Stimulated activated naive CD4-positive, alpha-beta T cell (primary cell): Measurements from ENCODE around the gene ZBTB17.
"Not testable (repeated sequence)": the region's sequence is repeated elsewhere in the genome, so short reads cannot be mapped to it uniquely, and the experiment has no call there.

Experiments used
- DNase-seq, 6 experiments: peaks; one replicate each; lab custom pipeline; 2025; lab: John Stamatoyannopoulos, UW

ZBTB17 gene

DNA sequence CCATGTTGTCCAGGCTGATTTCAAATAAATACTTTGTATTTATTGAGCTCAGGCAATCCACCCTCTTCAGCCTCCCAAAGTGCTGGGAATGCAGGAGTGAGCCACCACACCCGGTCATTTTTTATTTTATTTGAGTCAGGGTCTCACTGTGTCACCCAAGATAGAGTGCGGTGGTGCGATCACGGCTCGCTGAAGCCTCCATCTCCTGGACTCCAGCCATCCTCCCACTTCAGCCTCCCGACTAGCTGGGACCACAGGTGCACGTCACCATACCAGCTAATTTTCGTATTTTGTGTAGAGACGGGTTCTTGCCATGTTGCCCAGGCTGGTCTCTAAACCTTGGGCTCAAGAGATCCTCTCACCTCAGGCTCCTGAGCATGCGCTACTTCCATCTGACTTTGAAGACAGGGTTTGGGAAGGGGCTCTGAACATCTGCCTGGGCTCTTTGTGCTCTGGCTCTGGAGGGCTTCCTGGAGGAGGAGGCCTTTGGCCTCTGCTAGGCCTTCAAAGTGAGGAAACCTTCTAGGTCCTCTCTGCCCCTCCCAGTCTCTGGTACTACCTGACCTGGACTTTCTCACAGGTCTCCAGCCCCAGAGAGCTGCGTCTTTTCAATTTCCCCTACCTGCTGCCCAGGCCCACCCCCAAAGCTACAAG lies 36.2 kb upstream of the ZBTB17 start:
- DNase-seq, result no peak

DNA sequence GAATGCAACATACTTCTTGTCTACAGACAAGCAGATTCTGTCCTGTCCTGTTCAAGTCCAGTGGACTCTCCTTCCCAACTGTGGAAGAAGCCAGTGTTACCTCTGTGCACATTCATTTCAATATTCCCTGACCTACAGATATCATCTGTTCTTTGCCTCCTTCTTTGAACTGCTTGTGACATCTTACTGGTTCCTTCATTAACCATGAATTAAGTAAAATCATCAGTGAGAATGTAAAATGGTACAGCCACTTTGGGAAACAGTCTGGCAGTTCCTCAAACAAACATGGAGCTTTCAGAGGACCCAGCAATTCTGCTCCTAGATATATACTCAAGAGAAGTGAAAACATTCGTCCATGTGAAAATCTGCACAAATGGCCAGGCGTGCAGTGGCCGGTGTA lies 34.9 kb upstream of the ZBTB17 start:
- DNase-seq, result no peak

DNA sequence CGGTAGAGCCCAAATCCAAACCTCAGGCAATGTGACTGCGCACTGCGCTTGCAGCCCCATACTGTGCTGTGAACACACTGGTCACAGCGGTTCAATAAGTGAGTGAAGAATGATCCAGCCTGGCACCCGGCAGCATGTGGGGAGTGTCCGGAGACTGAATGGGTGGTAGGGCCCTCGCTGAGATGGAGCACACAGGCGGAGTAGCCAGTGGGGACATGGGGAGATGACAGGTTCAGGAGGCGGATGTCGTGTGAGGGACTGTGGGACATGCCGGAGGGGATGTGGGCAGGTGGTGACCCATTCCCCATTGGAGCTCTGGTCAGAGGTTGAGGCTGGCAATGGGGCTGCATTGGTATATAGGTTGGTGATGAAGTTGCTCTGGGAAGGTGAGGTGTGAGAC lies 33.8 kb upstream of the ZBTB17 start:
- no peak for DNase-seq

DNA sequence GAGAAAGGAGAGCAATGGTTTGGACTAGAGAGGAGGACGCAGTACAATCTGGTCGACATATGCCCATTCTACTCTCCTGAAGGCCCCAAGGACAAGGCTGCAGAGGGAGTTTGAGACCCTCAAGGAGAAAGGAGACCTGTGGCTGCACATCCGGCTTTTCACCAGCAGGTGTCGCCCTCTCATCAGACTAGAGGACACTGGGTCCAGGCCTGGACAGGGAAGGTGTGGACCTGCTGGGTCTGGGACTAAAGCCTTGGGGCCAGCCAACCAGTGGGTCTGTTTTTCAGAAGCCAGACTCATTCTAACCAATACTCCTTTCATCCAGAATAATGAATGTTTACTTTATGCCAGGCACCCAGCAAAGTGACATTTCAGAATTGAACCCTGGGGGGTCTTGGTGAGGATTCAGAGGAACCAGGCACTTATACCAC lies 33.1 kb upstream of the ZBTB17 start:
- peak; percentile 10 to 75 (median 60) for DNase-seq

DNA sequence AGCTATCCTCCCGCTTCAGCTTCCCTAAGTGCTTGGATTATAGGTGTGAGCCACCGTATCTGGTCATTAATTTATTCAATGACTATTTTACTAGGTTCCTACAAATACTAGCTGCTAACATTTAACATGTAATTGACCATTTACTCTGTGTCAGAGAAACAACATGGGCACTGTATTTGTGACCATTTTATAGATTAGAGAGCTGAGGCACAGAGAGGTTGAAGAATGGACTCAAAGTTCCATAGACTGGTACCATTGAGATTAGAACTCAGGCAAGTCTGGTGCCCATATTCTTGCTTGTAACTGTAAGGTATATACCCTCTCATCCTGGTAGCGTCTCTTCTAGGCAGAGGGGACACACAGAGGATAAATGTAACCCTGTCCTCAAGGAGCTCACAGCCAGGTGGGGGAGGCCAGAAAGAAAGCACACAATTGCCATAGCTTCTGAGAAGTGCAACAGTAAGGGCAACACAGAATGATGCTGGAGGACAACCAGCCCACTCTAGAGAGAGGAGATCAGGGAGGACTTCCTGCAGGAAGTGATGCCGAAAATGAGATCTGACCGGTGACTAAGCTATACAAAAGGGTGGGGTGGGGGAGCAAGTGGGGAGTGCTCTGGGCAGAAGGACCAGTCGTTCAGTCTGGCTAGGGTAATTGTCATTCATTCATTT lies 31.9 kb upstream of the ZBTB17 start:
- DNase-seq, result no peak

DNA sequence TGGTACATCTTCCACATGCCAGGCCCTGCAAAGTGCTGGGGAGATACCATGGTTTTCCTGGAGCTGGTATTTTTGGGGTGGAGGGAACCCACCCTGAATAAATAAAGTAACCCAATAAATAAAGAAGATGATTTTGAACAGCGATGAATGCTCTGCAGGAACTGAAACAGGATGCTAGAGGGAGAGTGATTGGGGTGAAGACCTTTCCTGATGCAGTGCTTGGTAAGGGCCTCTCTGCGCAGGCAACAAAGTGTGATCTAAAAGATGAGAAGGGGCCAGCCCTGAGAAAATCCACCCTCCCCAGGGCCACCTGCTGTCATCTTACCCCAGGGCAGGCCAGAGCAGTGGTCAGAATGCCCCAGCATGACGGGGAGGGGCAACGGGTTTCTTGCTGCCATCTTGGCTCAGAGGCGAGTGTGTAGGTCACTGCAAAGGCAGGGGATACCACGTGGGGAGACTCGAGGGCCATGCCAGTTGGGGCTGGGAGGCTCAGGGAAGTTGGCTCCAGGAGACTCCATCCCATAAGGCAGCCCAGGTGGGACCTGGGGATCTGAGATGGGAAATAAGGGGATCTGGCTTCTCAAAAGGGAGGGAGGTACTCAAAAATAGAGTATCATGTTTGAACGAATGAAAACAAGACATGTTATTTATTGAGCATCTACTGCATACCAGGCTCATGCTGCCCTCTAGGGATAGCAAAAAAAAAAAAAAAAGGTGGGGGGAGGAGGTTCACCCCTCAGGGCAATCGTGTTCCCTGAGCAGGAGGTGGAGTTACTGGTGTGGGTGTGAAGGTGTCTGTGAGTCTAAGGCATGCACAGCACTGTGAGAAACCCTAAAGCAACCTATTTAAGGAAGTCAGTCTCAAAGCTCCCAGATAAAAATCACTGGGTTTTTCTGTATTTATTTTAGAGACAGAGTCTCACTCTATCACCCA lies 30.9 kb upstream of the ZBTB17 start:
- no peak for DNase-seq

DNA sequence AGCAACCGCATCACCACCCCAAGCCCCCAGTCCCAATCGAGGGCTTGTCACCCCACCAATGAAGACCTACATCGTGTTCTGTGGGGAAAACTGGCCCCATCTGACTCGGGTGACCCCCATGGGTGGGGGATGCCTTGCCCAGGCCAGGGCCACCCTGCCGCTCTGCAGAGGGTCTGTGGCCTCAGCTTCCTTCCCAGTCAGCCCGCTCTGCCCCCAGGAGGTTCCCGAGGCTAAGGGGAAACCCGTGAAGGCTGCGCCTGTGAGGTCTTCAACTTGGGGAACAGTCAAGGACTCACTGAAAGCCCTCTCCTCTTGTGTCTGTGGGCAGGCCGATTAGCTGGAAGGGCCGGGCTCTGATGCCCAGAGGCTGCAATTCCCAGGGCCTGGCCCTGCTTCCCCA lies 30.1 kb upstream of the ZBTB17 start:
- DNase-seq, result no peak

DNA sequence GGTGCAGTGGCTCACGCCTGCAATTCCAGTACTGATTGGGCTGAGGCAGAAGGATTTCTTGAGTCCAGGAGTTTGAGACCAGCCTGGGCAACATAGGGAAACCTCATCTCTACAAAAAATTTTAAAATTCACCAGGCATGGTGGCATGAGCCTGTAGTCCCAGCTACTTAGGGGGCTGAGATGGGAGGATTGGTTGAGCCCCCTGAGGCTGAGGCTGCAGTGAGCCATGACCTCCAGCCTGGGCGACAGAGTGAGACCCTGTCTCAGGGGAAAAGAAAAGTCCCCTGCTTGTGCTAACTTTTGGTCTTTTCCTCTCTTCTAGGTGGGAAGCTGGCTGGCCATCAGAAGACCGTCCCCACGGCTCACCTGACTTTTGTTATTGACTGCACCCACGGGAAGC lies 29.7 kb upstream of the ZBTB17 start:
- no peak for DNase-seq

DNA sequence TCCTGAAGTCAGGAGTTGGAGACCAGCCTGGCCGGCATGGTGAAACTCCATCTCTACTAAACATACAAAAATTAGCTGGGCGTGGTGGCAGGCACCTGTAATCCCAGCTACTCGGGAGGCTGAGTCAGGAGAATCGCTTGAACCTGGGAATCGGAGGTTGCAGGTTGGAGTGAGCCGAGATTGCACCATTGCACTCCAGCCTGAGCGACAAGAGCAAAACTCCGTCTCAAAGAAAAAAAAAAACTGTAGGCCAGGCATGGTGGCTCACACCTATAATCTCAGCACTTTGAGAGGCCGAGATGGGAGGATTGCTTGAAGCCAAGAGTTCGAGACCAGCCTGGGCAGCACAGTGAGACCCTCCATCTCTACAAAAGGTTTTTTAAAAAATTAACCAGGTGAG lies 25.4 kb upstream of the ZBTB17 start:
- not testable (repeated sequence) for DNase-seq

DNA sequence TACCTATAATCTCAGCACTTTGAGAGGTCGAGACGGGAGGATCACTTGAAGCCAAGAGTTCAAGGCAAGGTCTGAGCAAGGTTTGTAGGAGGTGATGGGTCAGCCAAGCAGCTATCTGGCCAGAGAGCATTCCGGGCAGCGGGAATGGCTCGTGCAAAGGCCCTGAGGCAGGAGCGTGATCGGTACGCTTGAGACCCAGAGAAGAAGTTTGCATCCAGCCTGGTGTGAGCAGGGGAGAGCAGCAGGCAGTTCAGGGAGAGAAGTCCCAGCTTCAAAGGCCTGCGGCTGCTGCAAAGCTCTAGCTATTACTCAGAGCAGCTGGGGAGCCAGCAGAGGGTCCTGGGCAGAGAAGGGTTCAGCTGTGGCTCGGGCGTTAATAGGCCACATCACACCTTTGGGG lies 23.0 kb upstream of the ZBTB17 start:
- DNase-seq, result no peak

DNA sequence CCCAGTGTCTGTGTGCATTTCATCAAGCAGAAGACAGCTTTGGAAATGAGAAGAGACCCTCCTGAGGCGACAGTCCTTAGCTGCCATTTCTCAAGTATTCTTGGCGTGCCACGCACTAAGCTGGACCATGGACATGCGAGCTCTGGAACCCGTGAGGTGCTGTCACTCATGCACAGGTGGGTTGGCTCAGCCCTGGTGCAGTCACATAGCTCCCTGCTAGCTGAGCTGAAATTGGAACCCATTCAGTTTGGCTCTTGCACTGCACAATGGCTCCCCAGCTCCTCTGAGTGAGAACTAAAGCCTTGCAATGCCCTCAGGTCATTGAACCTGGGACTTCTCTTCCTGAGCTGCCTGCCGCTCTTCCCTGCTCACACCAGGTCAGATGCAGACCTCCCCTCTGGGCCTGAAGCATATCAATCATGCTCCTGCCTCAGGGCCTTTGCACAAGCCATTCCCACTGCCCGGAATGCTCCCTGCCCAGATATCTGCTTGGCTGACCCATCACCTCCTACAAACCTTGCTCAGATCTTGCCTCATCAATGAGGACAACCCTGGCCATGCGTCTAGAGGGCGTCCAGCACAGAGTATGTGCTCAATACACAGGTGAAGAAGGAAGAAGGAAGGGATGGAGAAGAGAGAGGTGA lies 21.9 kb upstream of the ZBTB17 start:
- no peak for DNase-seq

DNA sequence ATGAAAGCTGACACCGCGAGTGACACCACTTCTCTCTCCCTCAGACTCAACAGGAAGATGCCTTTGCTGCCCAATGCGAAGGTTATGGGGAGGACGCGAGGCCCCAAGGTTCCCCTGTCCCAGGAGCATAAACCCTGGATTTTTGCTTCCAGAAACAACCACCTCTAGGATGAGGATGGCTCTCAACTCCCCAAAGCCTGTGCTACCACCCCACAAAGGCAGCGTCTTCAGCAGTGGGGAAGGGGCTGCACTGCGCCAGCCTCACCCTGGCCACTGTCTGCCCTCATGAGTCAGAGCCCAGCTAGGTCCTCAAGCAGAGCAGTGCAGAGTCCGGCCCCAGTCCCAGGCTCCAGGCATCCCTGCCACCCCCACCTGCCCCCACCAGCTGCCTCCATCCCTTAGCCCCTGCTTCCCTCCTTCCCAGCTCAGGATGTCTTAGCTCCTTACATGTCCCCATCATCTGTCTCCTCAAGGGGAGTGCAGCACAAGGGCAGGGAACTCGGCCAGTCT lies 21.2 kb upstream of the ZBTB17 start:
- DNase-seq, result no peak

DNA sequence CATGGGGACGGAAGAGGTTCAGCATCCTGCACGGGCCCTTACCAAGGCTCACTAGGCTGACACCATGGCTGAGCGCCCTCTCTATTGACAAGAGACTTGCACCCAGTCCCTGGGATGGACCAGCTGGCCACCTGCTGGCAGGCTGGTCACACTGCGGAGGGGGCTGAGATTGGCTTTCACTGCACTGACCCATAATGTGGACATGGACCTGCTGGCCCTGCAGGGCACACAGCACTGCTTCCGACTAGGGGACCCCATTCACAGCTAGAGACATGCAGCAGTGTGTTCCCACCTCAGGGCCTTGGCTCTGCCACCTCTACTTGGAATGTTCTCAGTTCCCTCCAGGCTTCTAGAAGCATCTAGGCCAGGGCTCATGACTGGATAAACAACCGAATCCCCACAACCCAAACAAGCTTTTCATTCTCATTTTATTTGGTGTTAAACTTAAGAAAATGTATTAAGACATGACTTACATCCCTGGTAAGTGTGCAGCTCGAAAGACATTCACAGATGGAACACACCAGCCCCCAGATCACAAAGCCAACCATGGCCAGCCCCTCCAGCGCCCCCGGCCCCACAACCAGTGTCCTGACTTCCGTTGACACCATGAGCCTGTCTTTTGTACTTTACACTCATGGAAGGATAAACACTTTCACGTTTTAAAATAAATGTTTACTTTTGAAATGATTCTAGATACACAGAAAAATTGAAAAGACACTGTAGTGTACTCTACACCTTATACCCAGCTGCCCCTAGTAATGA lies 18.9 kb upstream of the ZBTB17 start:
- DNase-seq, result peak in 3 of 6 experiments; percentile 9 to 23 (median 10)

DNA sequence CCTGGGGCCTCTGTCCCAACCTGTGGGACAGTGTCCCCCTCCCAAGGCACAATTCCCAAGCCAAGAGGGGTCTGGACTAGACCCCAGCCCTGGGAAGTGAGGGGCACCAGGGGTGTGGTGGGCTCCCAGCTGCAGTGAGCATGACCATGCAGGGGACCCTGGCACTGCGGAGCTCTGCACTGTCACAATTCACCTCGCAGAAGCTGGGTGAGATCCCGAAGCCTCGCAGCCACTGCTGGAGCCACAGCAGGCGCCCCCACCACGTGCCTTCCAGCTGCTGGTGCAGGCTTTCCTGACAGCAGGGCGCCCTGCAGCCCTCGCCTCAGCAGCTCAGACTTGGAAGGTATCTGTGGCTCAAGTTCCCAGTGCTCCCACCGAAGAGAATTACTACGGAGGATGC lies 18.2 kb upstream of the ZBTB17 start:
- DNase-seq, result no peak

DNA sequence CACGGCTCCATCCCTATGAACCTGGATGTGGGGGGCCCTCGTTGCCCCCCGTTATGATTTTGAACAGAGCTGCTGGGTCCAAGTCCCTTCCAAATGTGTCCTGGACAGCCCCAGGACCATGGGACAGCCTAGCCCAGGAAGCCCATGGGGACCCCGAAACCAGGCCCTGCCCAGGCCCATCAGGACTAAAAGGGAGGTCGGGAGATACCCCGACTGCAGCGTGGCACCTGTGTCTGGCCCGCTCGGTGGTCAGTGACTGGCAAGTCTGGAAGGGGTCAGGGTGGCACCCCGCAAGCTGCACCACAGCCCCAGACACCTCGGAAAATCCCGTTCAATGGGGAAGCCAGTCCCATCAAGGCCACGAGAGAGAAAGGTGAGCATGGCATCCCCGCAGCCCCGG lies 17.8 kb upstream of the ZBTB17 start:
- DNase-seq, result no peak

DNA sequence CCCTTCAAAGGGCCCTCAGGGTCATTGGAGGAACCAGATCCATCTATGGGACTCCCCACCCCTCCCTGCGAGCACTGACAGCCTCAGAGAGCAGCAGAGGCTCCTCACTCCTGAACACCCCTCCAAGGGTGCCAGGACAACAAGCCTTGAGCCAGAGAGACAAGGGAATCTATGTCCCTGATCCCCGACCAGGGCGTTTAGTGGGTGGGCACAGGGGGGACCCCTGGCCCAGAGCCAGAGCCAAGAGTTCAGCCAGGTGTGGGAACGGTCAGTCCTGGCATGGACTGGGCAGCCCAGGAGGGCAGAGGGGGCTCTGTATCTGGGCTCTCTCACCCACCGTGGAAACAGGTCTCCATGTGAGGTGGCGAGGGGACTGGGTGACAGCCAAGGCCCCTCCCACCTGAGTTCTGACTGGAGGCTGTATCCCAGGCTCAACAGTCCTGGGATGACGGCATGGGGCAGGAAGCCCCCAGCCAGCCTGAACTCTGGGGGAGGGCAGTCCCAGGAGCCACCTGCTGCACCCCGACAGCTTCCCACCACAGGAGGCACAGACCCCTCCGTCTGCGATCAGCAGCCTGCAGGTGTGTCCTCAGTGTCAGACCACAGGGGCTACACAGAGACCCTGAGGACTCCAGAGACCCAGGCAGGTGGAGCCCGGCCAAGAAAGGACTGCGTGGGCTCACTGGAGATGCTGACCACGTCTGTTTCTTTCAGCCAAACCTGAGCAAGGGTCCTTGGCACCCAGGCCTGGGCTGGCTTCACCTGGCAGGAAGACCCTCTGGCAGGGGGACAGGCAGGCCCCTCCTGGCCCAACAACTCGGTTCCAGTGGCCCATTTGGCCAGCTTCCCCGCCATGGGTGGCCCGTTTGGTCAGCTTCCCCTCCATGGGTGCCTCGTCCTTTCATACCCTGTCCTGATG lies 16.9 kb upstream of the ZBTB17 start:
- no peak for DNase-seq

DNA sequence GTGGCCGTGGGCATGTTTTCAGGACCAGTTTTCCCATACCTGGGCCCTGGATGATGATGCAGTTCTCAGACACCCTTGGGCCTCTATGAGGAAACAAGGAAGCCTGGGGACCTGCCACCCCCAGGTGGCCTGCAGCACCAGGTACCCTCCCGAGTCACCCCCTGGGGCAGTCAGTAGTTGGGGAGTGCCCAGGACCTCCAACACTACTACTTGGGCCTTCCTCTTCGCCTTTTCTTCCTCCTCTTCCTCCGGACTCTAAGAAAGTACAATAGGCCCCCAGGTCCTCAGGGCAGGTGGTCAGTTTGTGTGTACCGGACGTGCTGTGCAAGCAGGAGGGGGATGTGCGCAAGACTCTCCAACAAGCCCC lies 16.3 kb upstream of the ZBTB17 start:
- no peak for DNase-seq

DNA sequence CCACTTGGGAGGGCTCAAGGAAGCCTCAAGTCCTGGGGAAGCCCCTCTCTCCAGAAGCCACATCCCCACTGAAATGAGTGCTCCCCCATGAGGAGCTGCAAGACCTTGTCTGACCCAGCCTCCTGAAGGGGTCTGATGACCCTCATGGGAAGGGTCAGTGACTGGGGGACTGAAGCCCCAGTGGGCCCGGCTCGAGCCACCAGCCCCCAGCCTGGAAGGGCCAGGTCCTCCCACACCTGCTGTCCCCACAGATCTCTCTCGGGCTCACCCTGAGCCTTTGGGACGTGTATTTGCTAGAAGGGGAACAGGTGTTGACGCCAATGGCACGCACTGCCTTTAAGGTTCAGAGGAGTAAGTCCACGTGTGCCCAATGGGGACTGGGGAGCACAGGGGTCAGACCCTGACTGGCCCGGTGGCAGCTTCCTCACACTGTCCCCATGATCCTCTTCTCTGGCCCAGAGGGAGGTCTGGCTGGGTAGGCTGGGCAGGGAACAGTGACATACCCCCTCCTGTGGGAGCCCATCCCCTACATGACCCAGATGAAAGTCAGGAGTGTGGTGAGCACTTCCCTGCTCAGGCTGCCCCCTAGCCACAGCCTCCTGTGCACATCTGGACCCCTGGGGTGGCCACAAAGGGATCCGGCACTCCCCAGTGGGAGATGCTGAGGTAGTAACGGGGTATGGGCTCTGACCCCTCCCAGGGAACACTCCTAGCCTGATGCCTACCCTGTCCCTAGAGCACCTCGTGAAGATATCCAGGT lies 15.7 kb upstream of the ZBTB17 start:
- no peak for DNase-seq

DNA sequence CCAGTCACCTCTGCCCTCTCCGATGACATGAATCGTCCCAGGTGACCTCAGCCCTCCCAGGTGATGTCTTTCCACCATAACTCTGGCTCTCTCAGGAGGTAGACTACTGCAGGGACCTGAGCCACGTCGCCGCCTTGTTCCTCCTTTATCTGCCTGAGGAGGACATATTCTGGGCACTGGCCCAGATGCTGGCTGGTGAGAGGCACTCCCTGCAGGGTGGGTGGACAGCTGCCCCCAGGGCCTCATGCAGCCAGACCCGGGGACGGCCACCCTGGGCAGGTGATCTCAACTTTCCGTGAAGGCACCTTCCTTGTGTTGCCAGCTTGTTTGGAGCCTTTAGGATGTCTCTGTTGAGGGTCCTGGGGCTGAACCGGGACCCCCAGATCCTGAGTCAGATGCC lies 13.9 kb upstream of the ZBTB17 start:
- no peak for DNase-seq
